HL-60 (cell line): Measurements from ENCODE around the gene XPO5.

Experiments used
- POLR2AphosphoS5 ChIP-seq: IDR thresholded peaks from 2 replicates; pipeline ENCODE4 v1.6.1; 2012; ENCODE audit warnings: low read depth
- TF ChIP-seq, protein P1 (sequence below): IDR thresholded peaks from one replicate; pipeline ENCODE4 v1.5.1; 2011; ENCODE audit warnings: low read length, control low read depth, inconsistent platforms; ENCODE audit not compliant: insufficient read depth

GRCh38 chr6:43572015-43572414 lies 3.8 kb downstream of the XPO5 start:
- TF ChIP-seq, protein P1, sequence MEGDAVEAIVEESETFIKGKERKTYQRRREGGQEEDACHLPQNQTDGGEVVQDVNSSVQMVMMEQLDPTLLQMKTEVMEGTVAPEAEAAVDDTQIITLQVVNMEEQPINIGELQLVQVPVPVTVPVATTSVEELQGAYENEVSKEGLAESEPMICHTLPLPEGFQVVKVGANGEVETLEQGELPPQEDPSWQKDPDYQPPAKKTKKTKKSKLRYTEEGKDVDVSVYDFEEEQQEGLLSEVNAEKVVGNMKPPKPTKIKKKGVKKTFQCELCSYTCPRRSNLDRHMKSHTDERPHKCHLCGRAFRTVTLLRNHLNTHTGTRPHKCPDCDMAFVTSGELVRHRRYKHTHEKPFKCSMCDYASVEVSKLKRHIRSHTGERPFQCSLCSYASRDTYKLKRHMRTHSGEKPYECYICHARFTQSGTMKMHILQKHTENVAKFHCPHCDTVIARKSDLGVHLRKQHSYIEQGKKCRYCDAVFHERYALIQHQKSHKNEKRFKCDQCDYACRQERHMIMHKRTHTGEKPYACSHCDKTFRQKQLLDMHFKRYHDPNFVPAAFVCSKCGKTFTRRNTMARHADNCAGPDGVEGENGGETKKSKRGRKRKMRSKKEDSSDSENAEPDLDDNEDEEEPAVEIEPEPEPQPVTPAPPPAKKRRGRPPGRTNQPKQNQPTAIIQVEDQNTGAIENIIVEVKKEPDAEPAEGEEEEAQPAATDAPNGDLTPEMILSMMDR: no peak
- no peak for TF ChIP-seq POLR2AphosphoS5
